Stomach smooth muscle (tissue), 2 donors: Measurements from ENCODE around the gene GCAT.

Source experiments
- H3K27ac ChIP-seq: one replicate; pipeline ENCODE4 v1.7.0; 2013; ENCODE audit warnings: mild to moderate bottlenecking, low read length, inconsistent platforms
- H3K27me3 ChIP-seq, 2 donors: one replicate each; pipeline ENCODE4 v1.7.0; 2013; ENCODE audit warnings: low read length in 2 of 2; ENCODE audit not compliant: insufficient read depth in 2 of 2, control insufficient read depth in 1 of 2
- H3K36me3 ChIP-seq, 2 donors: one replicate each; pipeline ENCODE4 v1.7.0; 2013; ENCODE audit warnings: low read length in 2 of 2; ENCODE audit not compliant: control insufficient read depth in 2 of 2, insufficient read depth in 2 of 2
- H3K4me1 ChIP-seq: one replicate; pipeline ENCODE4 v1.7.0; 2013; ENCODE audit warnings: low read length; ENCODE audit not compliant: control insufficient read depth, insufficient read depth
- H3K4me3 ChIP-seq, 2 donors: one replicate each; pipeline ENCODE4 v1.7.0; 2013; ENCODE audit warnings: low read length in 2 of 2
- H3K9ac ChIP-seq, 2 donors: one replicate each; pipeline ENCODE4 v1.7.0; 2013; ENCODE audit warnings: low read length in 2 of 2, mild to moderate bottlenecking in 1 of 2
- H3K9me3 ChIP-seq, 2 donors: one replicate each; pipeline ENCODE4 v1.7.0; 2013; ENCODE audit warnings: low read length in 2 of 2; ENCODE audit not compliant: control insufficient read depth in 2 of 2
- donor health status: healthy.
- donor health status: Pancreatic carcinoma.

The GCAT gene

DNA sequence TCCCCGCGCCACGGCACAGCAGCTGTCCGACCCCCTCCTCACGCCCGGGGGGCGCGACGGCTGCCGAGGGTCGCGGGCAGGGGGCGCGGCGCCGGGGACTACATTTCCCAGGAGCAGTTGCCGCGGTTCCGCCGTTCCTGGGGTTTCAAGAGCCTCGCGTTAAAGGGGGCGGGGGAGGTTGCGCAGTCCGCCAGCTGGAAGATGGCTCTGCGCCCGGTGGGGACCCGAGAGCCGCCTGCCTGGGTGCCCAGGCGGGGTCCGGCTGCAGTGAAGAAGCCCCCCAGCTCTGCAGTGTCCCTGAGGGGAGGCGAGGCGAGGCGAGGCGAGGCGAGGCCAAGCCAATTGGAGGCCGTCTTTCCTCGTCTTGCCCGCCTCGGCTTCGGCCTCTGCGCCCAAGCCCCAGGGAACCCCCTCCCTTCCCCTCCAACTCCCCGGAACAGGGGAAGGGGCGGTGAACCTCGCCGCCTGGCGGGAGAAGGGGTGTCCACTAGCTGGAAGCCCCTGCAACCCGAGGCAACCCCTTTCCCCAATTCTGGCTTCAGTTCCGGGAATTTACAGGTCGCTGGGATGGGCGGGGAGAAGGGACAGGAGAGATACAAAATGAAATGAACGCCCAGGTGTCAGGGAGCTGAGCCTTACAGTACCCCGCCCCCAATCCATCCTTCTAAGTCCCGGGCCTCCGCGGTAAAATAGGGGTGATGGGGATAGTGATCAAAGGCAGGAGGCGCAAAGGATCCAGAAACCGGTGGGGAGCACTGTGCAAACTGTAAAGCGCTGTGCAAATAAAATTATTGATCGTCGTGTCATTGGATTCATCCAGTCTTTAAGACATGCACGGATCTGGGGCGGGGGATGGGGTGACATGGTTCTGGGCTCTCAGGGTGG, 5.2 kb upstream of the GCAT start:
- Histone ChIP-seq H3K9me3 (no peaks in the 10 kb centered on the region), H3K4me3 (peak overlapping the region; percentile 50 to 76), H3K4me1 (peaks cover 39% of the 10 kb centered on the region), H3K36me3 (no peaks in the 10 kb centered on the region), H3K27me3 (no peaks in the 10 kb centered on the region), H3K27ac (no peak overlapping the region), H3K9ac (peak overlapping the region; percentile 66 to 71)

GRCh38 chr22:37803195-37803638, 4.5 kb upstream of the GCAT start:
- peaks cover 44% of the 10 kb centered on the region for H3K4me1 ChIP-seq
- H3K27me3 ChIP-seq, result no peaks in the 10 kb centered on the region
- H3K4me3 ChIP-seq, result peak overlapping the region in 1 of 2 donors; percentile 76
- no peaks in the 10 kb centered on the region for H3K36me3 ChIP-seq
- H3K9me3 ChIP-seq, result no peaks in the 10 kb centered on the region
- no peak overlapping the region for H3K9ac ChIP-seq
- H3K27ac ChIP-seq, result no peak overlapping the region

DNA sequence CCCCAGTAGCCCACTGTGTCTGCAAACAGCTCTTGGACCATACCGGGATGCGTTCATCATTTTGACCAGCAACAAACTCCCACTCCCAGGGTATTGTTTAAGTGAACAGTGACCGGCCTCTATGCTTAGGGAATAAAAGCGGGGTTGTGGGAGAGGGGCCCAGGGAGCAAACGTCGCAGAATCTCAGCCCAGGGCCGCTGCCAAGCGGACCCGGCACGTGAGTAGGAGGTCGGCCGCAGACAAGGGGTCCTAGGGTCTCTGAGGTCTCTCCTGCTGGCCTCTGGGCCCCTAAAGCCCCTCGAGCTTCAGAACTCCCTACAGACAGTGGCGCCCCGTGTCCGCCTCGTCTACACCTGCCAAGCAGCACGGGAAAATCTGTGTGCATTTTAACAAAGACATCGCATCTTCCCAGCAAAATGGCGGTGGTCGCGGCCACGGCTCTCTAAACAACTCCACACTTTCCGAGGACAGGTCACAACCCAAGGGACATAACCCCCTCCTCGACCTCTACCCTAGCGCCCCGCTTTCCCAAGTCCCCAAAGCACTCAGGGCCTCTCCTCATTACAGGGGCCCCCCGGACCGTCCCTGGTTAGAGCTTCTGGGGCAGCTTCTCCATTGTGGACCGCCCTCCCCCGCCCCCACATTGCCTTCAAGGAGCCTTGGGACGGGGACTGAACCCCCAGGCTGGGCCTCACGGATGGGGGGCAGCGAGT, 3.9 kb upstream of the GCAT start:
- no peak overlapping the region for H3K4me3 ChIP-seq
- no peaks in the 10 kb centered on the region for H3K27me3 ChIP-seq
- H3K9me3 ChIP-seq, result no peaks in the 10 kb centered on the region
- peak overlapping the region in 1 of 2 donors; percentile 91 for H3K9ac ChIP-seq
- H3K36me3 ChIP-seq, result no peaks in the 10 kb centered on the region
- peaks cover 47% of the 10 kb centered on the region for H3K4me1 ChIP-seq
- peak overlapping the region; percentile 11 for H3K27ac ChIP-seq

DNA sequence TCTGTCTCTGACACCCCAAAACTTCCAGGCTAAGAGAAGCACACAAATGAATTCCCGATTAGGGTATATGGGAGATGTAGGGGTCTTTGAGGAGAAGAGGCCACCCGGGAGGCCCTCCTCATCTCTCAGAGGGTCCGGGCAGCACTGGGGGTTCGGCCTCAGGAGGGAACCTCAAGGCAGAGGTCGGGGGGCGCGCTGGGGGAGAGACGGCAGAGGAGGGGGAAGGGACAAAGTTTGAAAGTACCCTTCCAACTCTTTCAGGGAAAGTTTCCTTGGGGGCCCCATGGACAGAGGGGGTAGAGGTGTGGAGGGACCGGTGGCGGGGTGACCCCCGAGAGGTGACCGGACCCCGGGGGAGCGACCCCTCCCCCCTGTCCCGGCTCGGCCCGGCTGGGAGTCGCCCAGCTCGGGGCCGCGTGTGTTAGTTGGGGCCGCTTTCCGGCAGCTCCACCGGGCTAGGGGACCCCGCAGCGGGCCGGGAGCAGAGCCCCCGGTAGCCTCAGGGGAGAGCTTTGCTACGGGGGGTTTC, 3.3 kb upstream of the GCAT start:
- no peaks in the 10 kb centered on the region for H3K36me3 ChIP-seq
- H3K27ac ChIP-seq, result peak overlapping the region; percentile 11
- no peaks in the 10 kb centered on the region for H3K9me3 ChIP-seq
- H3K27me3 ChIP-seq, result no peaks in the 10 kb centered on the region
- peak overlapping the region; percentile 74 to 91 for H3K9ac ChIP-seq
- H3K4me3 ChIP-seq, result peak overlapping the region in 1 of 2 donors; percentile 82
- peaks cover 50% of the 10 kb centered on the region for H3K4me1 ChIP-seq

- Histone ChIP-seq H3K9ac (peak overlapping the region; percentile 89 to 91), H3K27me3 (no peaks in the 10 kb centered on the region), H3K4me1 (peaks cover 50% of the 10 kb centered on the region)
Measured at GRCh38 chr22:37804881-37805809, 2.6 kb upstream of the GCAT start.

GRCh38 chr22:37805810-37806277, 1.9 kb upstream of the GCAT start:
- peaks cover 50% of the 10 kb centered on the region for H3K4me1 ChIP-seq

More at GRCh38 chr22:37804881-37805809, 2.6 kb upstream of the GCAT start:
- Histone ChIP-seq H3K36me3 (no peaks in the 10 kb centered on the region), H3K9me3 (no peaks in the 10 kb centered on the region), H3K4me3 (peak overlapping the region; percentile 82 to 85), H3K27ac (peak overlapping the region; percentile 90)

GRCh38 chr22:37806409-37807333, 1.1 kb upstream of the GCAT start:
- Histone ChIP-seq H3K9ac (peak overlapping the region; percentile 58 to 91), H3K4me3 (peak overlapping the region; percentile 82 to 85), H3K4me1 (peaks cover 50% of the 10 kb centered on the region), H3K27ac (peak overlapping the region; percentile 90), H3K9me3 (no peaks in the 10 kb centered on the region), H3K27me3 (no peaks in the 10 kb centered on the region), H3K36me3 (no peaks in the 10 kb centered on the region)

More at GRCh38 chr22:37805810-37806277, 1.9 kb upstream of the GCAT start:
- H3K27me3 ChIP-seq, result no peaks in the 10 kb centered on the region
- no peaks in the 10 kb centered on the region for H3K9me3 ChIP-seq
- H3K36me3 ChIP-seq, result no peaks in the 10 kb centered on the region
- H3K4me3 ChIP-seq, result peak overlapping the region; percentile 82 to 85
- peak overlapping the region; percentile 89 to 91 for H3K9ac ChIP-seq
- H3K27ac ChIP-seq, result peak overlapping the region; percentile 90

DNA sequence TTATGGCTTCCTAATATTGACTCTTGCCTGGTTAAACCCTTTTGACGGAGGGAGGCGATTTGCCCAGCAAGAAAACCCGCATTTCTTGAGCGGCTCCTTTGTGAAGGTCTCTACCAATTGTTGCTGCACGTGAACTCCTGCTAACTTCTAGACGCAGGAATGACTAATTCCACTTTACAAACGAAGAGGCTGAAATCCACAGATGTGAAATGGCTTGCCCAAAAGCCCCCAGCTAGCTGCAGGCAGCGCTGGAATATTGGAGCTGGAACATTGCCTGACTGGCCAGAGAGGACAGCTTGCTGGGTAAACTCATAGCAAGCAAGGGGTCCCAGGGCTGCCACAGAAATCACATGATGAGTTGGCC, 542 bp downstream of the GCAT start:
- H3K4me3 ChIP-seq, result peak overlapping the region; percentile 61 to 82
- peak overlapping the region; percentile 59 to 69 for H3K9ac ChIP-seq
- no peaks in the 10 kb centered on the region for H3K36me3 ChIP-seq
- H3K27me3 ChIP-seq, result no peaks in the 10 kb centered on the region
- peak overlapping the region; percentile 49 for H3K27ac ChIP-seq
- H3K9me3 ChIP-seq, result no peaks in the 10 kb centered on the region
- H3K4me1 ChIP-seq, result peaks cover 41% of the 10 kb centered on the region

GRCh38 chr22:37809672-37810333, 2.1 kb downstream of the GCAT start:
- H3K9ac ChIP-seq, result no peak overlapping the region
- no peak overlapping the region for H3K4me3 ChIP-seq
- H3K27ac ChIP-seq, result no peak overlapping the region
- H3K36me3 ChIP-seq, result peaks cover under 1 to 4% of the 10 kb centered on the region in 2 donors
- H3K4me1 ChIP-seq, result peaks cover 32% of the 10 kb centered on the region
- H3K27me3 ChIP-seq, result no peaks in the 10 kb centered on the region
- no peaks in the 10 kb centered on the region for H3K9me3 ChIP-seq
